ENCODE data around the gene AGFG2.

DNA sequence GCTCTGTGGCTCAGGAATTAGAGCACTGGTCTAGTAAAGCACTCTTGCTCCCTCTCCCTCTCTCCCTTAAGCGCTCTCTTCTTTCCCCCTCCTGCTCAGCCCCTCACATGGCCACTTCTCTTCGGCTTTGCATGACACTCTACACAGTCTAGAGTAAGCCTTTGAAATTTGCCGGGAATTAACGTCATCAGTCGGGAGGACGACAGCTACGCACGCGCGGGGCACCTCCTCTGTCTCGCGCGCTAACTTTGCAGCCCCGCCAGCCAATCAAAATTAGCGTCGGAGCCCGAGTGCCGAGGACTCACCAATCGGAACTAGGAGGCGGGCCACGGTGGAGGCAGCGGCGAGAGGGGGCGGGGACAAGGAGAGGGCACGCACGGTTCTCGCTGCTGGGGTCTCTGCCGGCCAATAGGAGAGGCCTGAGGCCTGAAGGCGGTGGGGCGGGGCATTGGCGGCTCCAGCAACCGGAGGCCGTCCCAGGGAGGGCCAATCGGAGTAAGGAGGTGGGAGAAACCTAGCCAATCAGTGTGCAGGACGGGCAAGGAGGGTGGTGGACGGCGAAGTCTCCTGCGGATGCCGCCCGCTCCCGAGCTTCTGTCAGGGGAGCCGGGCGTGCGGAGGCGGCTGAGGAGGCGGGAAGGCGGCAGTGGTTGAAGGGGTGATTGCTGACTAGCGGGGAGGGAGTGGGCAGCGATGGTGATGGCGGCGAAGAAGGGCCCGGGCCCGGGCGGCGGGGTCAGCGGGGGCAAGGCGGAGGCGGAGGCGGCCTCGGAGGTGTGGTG, at the start of gene AGFG2:
- TF ChIP-seq CTCF (IDR thresholded peaks at IDR 0.05; ENCODE audit: low read depth, low read length) (no peak), EZH2phosphoT487 (IDR thresholded peaks at IDR 0.05; ENCODE audit: low read depth) (no peak)
